GM12872 (cell line): Measurements from ENCODE around the gene FETUB.

ENCODE experiments used
- TF ChIP-seq, protein P1 (sequence below): IDR thresholded peaks from 3 replicates; pipeline ENCODE4 v1.5.1; 2011; ENCODE audit warnings: low read depth, mild to moderate bottlenecking, low read length, moderate library complexity; ENCODE audit not compliant: insufficient read depth

FETUB gene

DNA sequence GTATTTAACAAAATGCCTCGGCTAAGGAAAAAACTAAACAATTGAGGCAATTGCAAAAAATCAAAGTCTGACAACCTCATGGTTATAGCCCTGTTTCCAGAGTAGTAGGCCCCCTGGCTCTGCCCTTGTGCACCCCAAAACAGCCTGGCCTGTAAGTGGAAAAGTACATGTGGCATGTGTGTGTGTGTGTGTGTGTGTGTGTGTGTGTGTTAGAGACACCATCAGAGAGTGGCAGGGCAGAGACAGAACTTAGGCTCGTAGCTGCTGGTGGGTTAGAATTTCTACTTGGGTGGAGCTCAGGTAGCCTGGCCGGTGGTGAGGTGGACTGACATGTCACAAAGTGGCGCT is 41.4 kb upstream of the FETUB start:
- TF ChIP-seq, protein P1, sequence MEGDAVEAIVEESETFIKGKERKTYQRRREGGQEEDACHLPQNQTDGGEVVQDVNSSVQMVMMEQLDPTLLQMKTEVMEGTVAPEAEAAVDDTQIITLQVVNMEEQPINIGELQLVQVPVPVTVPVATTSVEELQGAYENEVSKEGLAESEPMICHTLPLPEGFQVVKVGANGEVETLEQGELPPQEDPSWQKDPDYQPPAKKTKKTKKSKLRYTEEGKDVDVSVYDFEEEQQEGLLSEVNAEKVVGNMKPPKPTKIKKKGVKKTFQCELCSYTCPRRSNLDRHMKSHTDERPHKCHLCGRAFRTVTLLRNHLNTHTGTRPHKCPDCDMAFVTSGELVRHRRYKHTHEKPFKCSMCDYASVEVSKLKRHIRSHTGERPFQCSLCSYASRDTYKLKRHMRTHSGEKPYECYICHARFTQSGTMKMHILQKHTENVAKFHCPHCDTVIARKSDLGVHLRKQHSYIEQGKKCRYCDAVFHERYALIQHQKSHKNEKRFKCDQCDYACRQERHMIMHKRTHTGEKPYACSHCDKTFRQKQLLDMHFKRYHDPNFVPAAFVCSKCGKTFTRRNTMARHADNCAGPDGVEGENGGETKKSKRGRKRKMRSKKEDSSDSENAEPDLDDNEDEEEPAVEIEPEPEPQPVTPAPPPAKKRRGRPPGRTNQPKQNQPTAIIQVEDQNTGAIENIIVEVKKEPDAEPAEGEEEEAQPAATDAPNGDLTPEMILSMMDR, result no peak

DNA sequence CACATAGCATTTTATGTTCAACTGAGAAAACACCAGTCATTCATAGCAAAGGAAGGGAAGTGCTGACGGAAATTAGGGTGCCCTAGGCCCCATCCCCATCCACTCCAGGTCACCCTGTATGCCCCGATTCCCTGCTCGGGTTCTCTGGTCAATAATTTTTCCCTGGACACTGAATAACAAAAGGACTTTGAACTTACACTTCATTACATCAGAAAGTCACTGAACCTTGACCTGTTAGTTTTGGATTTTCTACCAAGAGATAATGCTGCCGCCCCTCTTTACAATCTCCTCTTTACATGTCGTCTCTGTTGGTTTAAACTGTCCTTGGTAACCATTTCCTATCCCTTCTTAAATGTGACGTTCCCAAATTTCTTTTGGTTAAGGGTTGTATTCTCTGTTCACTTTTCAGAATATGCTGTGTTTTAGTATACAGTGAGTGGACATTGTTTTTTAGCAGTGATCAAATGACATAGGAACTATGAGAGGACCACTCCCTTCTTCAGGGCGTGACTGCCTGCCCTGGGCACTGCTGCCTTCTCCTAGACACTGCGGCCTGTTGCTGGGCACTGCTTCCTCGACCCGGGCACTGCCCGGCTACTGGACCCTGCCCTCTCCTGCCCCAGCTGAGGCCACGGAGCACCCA is 40.9 kb upstream of the FETUB start:
- TF ChIP-seq, protein P1, result no peak

DNA sequence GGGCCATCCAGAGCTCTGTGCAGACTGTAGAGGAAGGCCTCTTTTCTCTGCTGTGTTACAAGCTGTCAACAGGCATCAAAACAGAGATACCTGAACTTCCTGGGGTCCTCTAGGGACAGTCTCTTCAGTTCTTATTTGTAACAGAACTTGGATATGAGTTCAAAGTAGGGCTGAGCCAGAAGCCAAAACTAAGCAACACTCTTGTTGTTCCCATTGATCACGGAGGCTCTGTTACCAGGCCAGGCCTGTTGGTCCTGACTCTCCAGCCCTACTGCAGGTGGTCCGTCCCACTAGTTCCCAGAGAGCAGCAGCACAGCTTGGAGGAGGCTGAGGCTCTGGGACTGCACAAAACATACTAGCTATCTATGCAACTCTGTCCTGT is 40.4 kb upstream of the FETUB start:
- TF ChIP-seq, protein P1, result no peak

DNA sequence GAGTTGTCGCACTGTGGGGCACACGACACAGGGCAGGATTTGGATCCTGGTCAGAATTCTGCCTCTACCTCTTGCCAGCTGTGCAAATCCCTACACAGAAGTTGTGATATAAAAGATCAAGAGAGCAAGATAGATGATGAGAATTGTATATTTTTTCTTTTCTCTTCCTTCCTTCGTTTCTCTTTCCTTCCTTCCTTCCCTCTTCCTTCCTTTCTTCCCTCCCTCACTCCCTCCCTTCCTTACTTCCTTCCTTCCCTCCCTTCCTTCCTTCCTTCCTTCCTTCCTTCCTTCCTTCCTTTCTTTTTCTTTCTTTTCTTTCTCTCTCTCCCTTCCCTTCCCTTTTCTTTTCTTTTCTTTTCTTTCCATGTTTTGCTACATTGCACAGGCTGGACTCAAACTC is 39.3 kb upstream of the FETUB start:
- TF ChIP-seq, protein P1, result no peak

DNA sequence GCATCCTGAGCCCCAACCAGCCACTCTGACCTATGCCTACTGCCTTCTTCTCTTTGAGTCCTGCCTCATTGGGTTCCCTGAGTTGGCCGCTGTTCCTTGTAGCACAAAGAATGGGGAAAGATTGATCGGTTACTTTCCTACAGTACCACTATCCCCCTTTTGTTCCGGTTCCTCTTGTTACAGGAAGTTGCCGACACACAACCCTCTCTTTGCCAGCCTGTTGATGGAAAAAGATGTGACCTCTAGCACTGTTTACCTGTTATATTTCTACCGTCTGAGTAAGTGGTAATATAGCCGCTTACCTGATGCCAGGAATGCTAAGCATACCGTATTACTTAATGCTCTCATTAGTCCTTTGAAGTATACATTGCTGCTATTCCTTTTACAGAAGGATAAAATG is 37.0 kb upstream of the FETUB start:
- TF ChIP-seq, protein P1, result no peak

DNA sequence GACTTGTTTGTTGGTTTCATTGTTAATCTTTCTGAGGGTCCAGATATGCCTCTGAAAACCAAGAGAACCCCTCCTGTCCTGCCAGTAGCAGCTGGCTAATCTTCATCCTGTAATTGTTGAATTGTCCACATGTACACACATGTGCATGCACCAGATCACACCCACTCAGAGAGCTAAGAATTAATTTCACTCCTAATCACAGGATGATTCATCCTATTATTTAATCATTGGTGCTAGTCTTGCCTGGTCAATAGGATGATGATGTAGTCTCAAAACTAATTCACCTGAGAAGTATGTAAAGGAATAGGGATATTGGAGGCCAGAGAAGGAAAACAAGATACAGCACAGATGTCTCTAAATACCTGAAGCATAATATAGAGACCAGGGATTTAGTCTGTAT is 35.1 kb upstream of the FETUB start:
- TF ChIP-seq, protein P1, result no peak

DNA sequence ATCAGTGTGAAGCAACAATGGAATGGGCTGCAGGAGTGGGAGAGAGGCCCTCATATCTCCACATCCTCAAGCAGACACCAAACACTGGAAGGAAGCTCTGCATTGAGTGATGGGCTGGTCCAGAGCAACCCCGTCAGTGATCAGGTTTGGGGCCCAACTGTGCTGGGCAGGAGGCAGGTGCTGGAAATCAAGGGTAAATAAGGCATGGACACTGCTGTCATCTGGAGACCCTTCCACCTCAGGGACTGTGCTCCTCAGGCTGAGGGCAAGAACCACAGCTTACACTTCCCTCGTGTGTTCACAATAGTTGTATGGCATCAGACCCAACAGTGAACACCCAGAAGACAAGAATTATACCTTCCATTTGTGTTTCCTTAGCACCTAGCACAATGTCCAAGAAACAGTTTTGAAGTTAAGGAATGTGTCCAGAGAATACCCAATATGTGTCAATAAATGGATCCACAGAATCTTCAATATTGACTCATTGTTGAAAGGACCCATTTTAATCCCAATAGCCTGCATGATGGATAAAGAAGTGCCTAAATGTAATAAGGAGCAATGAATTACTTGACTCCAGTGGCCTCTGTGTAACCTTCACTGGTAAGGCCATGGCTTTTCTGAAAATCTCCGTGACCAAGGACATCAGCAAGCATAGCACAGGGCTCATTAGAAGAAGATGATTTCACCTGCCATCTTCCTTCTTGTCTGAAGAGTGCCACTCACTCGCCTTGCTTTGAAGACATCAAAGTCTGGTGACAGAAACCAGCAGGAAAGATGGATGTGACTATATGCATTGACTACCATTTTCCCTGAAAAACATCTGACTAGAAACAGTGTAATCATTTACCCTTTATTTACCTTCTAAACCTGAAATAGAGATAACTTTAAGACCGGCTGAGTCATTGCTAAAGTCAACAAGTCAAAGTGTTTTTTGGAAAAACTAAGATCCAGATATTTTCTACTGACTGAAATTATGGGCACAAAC is 34.3 kb upstream of the FETUB start:
- TF ChIP-seq, protein P1, result no peak
